Effector memory CD8-positive, alpha-beta T cell (primary cell): ENCODE results near the gene NELFB.
A peak's percentile ranks its signal among the peaks of the same experiment; 100 is the strongest.

ENCODE experiments used
- ATAC-seq: fragments of 150-1000 bp; cut with Tn5 transposase; replicated peaks from 2 replicates; pipeline ENCODE4 v1.10.0; 2021; ENCODE audit warnings: mild to moderate bottlenecking, moderate library complexity
- DNase-seq, 3 experiments: peaks; one replicate each; pipeline ENCODE4 v3.0.0; 2021
- H3K27ac Mint-ChIP-seq, 2 donors: one replicate each; pipeline ENCODE4 v1.8.0; 2022; ENCODE audit warnings: mild to moderate bottlenecking in 2 of 2, mixed read lengths in 2 of 2, moderate library complexity in 2 of 2
- H3K27me3 Mint-ChIP-seq, 2 donors: one replicate each; pipeline ENCODE4 v1.8.0; 2022; ENCODE audit warnings: mixed read lengths in 2 of 2
- H3K36me3 Mint-ChIP-seq: one replicate; pipeline ENCODE4 v1.8.0; 2022; ENCODE audit warnings: mild to moderate bottlenecking, moderate library complexity, mixed read lengths; ENCODE audit not compliant: insufficient read depth
- H3K4me1 Mint-ChIP-seq, 2 donors: one replicate each; pipeline ENCODE4 v1.8.0; 2022; ENCODE audit warnings: low read depth in 2 of 2, mixed read lengths in 2 of 2
- H3K4me3 Mint-ChIP-seq, 2 donors: one replicate each; pipeline ENCODE4 v1.8.0; 2022; ENCODE audit warnings: mild to moderate bottlenecking in 2 of 2, mixed read lengths in 2 of 2, moderate library complexity in 2 of 2
- H3K9me3 Mint-ChIP-seq, 2 donors: one replicate each; pipeline ENCODE4 v1.8.0; 2022; ENCODE audit warnings: mixed read lengths in 2 of 2

The NELFB gene

DNA sequence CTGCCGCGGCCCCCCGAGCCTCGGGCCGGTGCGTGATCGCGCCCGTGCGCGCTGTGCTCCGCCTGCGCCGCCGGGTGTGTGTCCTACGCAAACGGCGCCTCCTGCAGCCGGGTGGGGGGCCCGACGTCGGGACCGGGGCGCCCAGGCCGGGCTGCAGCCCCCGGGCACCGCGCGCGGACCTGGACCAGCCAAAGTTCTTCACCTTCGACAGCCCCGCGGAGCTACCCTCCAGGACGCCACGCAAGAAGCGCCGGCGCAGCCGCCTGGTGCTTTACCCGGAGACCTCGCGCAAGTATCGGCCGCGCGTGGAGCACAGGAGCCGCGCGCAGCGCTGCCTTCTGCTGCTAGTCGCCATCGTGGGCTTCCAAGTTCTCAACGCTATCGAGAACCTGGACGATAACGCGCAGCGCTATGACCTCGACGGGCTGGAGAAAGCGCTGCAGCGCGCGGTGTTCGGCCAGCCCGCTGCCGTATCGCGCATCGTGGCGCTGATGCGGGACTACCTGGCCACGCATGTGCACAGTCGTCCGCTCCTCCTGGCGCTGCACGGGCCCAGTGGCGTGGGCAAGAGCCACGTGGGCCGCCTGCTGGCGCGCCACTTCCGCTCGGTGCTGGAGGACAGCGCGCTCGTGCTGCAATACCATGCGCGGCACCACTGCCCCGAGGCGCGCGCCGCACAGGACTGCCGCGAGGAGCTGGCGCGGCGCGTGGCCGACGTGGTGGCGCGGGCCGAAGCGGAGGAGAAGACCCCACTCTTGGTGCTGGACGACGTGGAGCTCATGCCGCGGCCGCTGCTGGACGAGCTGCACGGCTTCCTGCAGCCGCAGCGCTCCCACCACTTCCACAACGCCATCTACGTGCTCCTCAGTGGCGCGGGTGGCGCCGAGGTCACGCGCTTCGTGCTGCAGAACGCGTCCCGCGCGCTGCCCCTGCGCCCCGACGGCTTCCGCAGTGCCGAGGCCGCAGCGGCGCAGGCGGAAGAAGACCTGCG is 23.9 kb downstream of the NELFB start:
- peak overlapping the region in 1 of 2 donors; percentile 8 for H3K4me3 Mint-ChIP-seq
- no peaks in the 10 kb centered on the region for H3K27me3 Mint-ChIP-seq
- DNase-seq, result no peak
- H3K9me3 Mint-ChIP-seq, result no peaks in the 10 kb centered on the region
- H3K4me1 Mint-ChIP-seq, result peaks cover 13 to 18% of the 10 kb centered on the region in 2 donors
- no peak for ATAC-seq
- H3K36me3 Mint-ChIP-seq, result peaks cover 3% of the 10 kb centered on the region
- H3K27ac Mint-ChIP-seq, result no peak overlapping the region

DNA sequence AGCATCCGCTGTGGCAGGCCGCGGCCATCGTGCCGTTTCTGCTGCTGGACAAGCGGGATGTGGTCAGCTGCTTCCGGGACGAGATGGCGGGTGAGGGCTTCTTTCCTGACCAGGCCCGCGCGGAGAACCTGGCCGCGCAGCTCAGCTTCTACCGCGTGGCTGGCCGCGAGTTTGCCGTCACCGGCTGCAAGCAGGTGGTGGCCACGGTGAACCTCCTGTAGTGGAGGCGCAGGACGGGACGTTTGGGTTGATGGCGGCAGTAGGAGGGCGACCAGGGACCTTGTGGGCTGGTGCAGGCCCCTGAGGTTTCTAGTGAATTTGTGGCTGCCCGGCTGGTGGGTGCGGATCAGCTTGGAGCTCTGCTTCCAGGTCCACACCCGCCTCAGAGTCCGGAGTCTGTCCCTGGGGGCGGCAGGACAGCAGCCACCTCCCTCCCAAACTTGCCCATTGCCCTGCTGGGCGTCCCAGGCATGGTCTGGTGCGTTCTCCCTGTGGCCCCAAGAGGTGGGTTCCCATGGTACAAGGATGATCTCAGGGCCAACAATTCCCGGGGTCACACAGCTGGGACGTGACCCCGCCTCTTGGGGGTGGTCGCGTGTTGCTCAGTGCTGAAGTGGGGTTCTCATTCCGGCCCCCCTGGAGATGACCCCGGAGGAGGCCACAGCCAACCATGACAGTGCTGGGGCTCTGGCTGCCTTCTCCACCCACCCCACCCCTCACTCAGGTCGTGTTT is 24.8 kb downstream of the NELFB start:
- Mint-ChIP-seq H3K27ac (no peak overlapping the region), H3K4me1 (peaks cover 13 to 18% of the 10 kb centered on the region in 2 donors), H3K36me3 (peaks cover 3% of the 10 kb centered on the region), H3K4me3 (no peak overlapping the region), H3K9me3 (no peaks in the 10 kb centered on the region), H3K27me3 (no peaks in the 10 kb centered on the region)
- DNase-seq (no peak), ATAC-seq (no peak)

DNA sequence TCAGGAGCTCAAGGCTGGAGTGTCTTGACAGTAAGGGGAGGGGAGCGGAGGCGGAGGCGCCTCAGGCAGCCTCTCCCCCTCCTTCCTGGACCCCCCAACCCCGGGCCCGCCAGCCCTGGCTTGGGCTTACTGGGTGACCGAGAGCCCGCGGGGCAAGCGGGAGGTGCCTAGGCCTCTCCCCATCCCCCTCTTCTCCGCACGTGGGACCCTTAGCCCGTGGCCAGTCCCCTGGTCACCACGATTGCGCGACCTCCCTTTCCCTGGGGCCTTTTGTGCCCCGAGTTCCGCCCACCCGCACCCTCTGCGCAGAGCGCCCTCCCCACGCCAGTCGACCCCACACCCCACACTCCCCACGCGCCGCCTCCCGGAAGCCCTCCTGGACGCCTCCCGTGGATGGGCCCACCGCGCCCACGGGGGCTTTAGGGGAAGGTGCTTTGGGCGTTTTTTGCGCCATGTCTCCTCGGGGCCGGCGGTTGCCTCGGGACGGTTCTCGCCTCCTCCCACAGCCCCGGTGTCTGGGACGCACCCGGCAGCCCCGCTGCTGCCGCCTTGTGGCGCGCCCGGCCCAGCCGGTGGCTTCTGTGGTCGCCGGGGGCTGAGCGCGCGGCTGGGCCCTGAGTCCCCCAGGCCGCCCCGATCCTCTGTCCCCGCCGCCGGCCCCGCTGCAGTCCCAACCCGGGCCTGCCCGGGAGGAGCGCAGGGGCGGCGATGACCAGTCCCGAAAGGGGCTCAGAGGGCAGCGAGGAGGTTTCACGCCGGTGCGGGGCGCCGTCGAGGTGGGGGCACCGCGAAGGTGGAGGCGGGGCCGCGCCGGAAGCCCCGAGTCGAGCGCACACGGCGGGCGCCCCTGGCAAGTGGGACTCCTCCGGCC is 25.6 kb downstream of the NELFB start:
- Mint-ChIP-seq H3K4me1 (peaks cover 7 to 15% of the 10 kb centered on the region in 2 donors), H3K36me3 (peaks cover 3% of the 10 kb centered on the region), H3K9me3 (no peaks in the 10 kb centered on the region), H3K27ac (no peak overlapping the region), H3K4me3 (no peak overlapping the region), H3K27me3 (no peaks in the 10 kb centered on the region)
- ATAC-seq (peak; percentile 51), DNase-seq (no peak)

DNA sequence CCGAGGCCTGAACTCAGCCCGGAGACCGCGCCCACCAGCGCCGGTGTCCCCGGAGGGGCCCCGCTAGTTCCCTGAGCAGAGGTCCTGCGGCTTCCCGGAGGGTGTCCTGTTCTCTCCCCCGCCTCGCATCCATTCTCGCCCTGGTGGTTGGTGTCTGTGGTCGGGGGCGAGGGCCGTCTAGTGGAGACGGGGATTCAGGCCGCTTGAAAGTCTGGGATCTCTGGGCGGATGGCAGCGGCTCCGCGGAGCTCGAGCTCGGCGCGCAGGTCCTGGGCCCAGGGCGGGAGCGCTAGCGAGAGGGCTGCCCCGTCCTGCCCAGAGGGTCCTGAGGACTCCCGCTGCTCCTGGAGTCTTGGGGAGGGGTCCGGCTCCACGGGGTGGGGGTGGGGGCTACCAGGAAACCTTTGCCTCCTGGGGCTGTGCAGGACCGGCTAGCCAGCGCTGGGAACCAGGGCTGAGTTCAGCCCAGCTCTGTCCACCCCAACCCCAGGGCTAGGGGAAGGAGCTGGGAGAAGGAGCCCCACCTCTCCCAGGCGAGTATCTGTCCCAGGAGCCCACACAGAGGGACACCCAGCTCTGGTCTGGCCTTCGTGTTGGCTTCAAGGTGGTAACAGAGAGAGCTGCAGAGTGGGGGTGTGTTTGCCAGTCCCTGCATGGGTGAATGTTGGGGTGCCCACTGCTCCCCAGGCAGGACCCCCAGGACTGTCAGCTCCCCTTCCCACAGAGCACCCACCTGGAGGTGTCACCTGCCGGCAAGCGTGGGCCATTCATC is 26.4 kb downstream of the NELFB start:
- Mint-ChIP-seq H3K36me3 (peaks cover 3% of the 10 kb centered on the region), H3K27ac (no peak overlapping the region), H3K9me3 (no peaks in the 10 kb centered on the region), H3K27me3 (no peaks in the 10 kb centered on the region), H3K4me1 (peaks cover 4 to 12% of the 10 kb centered on the region in 2 donors), H3K4me3 (no peak overlapping the region)
- DNase-seq, result no peak
- no peak for ATAC-seq

DNA sequence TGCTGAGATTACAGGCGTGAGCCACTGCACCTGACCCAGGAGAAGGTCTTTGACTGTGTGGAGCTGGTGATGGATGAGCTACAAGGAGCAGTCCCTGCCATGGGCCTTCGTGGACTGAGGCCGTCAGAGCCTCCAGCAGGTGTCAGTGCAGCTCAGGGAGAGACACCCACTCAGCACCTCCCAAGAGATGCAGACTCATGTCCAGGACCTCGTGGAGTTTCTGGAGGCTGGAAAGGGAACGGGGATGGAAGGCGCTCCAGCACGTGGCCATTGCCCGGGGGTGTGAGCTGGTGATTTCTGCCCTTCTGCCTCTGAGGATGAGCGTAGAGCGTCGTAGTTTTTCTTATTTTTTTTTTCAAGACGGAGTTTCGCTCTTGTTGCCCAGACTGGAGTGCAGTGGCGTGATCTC is 31.9 kb downstream of the NELFB start:
- no peak overlapping the region for H3K27ac Mint-ChIP-seq
- H3K4me3 Mint-ChIP-seq, result no peak overlapping the region
- no peaks in the 10 kb centered on the region for H3K9me3 Mint-ChIP-seq
- peaks cover 3% of the 10 kb centered on the region for H3K36me3 Mint-ChIP-seq
- peaks cover 0 to 5% of the 10 kb centered on the region in 2 donors for H3K27me3 Mint-ChIP-seq
- no peak for ATAC-seq
- H3K4me1 Mint-ChIP-seq, result peaks cover 0 to 1% of the 10 kb centered on the region in 2 donors
- no peak for DNase-seq

DNA sequence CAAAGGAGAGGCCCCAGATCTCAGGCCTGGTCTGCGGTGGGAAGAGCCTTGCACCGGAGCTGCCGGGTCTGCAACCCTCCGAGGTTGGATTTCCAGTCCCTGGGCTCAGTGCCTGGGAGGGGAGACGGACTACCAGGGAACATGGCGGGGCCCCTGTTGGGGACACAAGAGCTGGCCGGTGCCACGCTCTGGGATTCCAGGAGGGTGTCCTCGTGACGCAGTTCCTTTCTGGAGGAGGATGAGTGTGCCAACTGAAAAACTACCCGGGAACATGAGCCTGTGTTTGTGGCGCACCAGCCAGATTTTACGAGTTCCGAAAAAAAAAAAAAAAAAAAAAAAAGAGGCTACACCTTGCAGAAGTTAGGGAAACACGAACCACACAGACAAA is 38.0 kb downstream of the NELFB start:
- no peak overlapping the region for H3K4me3 Mint-ChIP-seq
- H3K4me1 Mint-ChIP-seq, result peaks cover 0 to 5% of the 10 kb centered on the region in 2 donors
- no peaks in the 10 kb centered on the region for H3K9me3 Mint-ChIP-seq
- ATAC-seq (no peak), DNase-seq (no peak)
- no peak overlapping the region for H3K27ac Mint-ChIP-seq
- peaks cover 24 to 43% of the 10 kb centered on the region in 2 donors for H3K27me3 Mint-ChIP-seq
- no peaks in the 10 kb centered on the region for H3K36me3 Mint-ChIP-seq

DNA sequence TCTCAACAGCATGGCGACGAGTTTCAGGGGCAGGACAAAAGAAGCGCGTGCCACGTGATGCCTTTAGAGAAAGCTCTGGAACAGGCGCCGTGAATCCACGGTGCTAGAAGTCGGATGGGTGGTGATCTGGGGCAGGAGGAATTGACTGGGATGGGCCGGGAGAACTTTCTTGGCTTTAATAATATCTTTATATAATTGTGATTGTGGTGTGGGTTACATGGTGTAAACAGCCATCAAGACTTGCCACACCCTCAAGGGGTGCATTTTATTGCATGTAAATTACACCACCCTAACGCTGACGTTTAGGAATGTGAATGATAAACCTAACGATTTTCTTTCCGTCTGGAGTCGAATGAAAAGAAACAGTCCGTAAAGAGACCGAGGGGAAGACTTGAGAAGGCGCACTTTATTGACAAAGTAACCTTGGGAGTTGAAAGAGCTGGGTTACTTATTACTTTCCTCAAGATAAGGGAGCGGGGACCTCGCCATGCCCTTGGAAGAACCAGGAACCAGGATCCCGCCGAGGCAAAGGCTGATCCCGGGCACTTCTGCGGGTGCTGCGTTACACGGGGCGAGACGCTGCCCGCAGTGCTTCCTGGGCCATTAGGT is 38.5 kb downstream of the NELFB start:
- Mint-ChIP-seq H3K9me3 (no peaks in the 10 kb centered on the region), H3K27me3 (peaks cover 24 to 48% of the 10 kb centered on the region in 2 donors), H3K36me3 (no peaks in the 10 kb centered on the region), H3K4me1 (peaks cover 0 to 5% of the 10 kb centered on the region in 2 donors), H3K27ac (no peak overlapping the region), H3K4me3 (peak overlapping the region in 1 of 2 donors; percentile 62)
- ATAC-seq (no peak), DNase-seq (no peak)

DNA sequence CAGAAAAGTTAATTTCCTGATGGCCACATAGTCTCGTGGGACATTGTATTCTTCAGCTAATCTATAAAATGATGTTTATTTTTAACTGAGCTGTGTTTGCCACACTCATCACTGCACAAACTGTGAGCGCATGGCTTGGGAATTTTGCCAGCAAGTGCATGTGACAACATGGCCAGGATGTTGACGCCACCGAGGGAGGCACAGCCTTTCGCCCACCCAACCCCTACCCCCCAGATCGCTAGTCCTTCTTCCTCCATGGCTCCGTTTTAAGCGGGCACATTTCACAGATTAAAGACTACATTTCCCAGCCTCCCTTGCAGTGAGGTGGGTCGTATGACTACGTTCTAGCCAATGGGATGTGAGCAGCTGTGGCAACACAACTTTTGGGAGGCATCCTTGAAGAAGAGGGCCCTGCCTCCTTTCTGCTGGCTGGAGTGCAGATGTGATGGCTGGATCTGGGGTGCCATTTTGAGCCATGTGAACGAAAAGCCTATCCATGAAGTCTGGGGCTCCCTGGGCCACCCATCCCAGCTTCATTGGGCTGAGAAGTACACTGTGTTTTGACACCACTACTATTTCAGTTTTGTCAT is 39.1 kb downstream of the NELFB start:
- Mint-ChIP-seq H3K36me3 (no peaks in the 10 kb centered on the region), H3K4me3 (peak overlapping the region in 1 of 2 donors; percentile 62), H3K4me1 (peaks cover 0 to 5% of the 10 kb centered on the region in 2 donors), H3K9me3 (no peaks in the 10 kb centered on the region), H3K27ac (no peak overlapping the region), H3K27me3 (peaks cover 24 to 54% of the 10 kb centered on the region in 2 donors)
- DNase-seq (no peak), ATAC-seq (peak; percentile 26)

DNA sequence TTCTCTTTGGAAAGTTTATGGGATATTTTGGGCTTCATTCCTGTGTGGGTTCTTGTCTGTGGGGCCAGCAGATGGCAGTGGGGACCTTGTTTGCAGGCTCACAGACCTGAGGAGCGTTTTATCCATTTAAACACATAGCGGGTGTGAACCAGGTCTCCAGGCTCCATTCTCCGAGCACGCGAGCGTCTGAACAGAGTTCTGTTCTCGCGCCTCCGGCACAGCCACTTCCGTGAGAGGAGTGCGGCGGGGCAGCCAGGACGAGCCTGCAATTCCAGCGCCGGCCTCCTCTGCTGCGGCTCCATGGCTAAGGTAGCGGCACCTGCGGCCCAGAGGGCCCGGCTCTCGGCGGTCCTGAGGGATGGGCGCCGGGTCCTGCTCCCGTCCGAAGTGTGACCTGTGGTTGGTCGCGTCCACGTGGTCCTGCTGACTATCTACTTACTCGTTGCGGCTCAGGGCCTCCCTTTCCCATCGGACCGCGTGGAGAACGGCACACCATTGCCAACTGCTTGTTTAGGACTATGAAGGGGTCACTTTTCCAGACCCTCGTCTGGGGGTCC is 39.6 kb downstream of the NELFB start:
- Mint-ChIP-seq H3K4me3 (peak overlapping the region in 1 of 2 donors; percentile 62), H3K27me3 (peaks cover 24 to 56% of the 10 kb centered on the region in 2 donors)

DNA sequence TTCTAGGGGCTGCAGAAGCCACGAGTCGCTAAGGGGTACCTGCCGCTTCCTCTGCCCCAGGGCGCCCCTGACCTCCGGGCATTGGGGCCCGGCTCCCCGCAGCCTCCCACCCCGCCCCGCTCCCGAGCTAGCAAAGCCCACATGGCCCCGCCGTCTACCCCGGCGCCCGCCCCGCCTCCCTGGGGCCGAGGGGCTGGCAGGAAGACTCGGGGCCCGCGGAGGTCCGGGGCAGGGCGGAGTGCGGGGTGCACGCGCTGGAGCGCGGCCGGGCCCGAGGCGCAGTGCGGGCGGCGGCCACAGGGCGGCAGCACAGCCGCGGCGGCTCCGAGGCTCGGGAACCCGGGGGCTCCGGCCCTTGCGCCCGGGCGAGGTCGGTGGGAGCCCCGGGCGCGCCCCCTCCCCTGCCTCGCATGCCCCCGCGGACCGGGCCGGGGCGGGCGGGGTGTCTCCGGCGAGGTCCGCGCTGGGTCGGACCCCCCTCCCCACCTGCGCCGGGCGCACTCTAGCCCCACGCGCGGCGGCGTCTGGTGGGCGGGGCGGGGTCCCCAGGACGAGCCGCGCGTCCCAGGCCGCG is 40.2 kb downstream of the NELFB start:
- ATAC-seq, result peak; percentile 90
- peaks cover 0 to 8% of the 10 kb centered on the region in 2 donors for H3K4me1 Mint-ChIP-seq
- no peaks in the 10 kb centered on the region for H3K9me3 Mint-ChIP-seq
- no peaks in the 10 kb centered on the region for H3K36me3 Mint-ChIP-seq
- peak; percentile 51 to 58 (median 52) for DNase-seq
- peaks cover 24 to 56% of the 10 kb centered on the region in 2 donors for H3K27me3 Mint-ChIP-seq
- no peak overlapping the region for H3K4me3 Mint-ChIP-seq
- H3K27ac Mint-ChIP-seq, result no peak overlapping the region

More for the DNA sequence above, 39.6 kb downstream of the NELFB start:
- H3K4me1 Mint-ChIP-seq, result peaks cover 0 to 5% of the 10 kb centered on the region in 2 donors
- no peaks in the 10 kb centered on the region for H3K9me3 Mint-ChIP-seq
- ATAC-seq (peak; percentile 16), DNase-seq (no peak)
- no peaks in the 10 kb centered on the region for H3K36me3 Mint-ChIP-seq
- no peak overlapping the region for H3K27ac Mint-ChIP-seq

DNA sequence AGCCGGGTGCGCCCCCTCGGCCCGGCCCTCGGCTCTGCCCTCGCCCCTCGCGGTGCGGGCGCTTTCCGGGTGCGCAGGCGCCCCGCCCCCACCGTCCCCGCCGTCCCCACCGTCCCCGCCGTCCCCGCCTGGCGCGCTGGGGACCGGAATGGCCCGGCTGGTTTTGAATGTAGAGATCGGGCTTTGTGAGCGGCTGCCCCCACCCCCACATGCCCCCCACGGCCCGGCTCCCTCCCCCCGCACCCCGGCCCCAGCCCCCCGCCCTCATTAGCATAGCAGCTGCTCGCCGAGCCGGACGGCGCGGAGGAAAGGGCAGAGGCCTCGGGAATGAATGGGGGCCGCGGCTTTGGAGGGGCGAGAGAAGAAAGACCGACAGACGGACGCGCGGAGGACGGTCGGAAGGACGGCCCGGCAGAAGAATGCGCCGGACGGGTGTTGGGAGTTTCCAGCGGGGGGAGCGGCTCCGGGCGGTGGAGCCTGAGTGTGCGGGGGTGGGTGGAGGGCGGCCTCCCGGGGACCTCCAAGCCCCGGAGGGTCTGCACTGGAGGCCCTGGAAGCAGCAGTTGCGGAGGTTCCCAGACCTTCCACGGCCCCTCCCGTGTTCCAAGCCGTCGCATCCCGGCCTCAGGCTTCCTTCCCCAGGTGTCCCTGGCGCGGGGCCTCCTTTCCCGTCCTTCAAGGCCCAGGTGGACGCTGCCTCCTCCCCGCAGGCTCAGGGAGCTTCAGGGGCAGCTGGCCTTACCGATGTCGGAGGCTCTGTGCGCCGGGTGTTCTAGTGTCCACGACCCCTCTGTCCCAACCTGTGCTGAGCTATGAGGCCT is 40.9 kb downstream of the NELFB start:
- DNase-seq (no peak), ATAC-seq (peak; percentile 18)
- Mint-ChIP-seq H3K27me3 (peaks cover 24 to 56% of the 10 kb centered on the region in 2 donors), H3K4me3 (peak overlapping the region; percentile 63 to 73), H3K36me3 (no peaks in the 10 kb centered on the region), H3K9me3 (no peaks in the 10 kb centered on the region), H3K4me1 (peaks cover 3 to 10% of the 10 kb centered on the region in 2 donors), H3K27ac (no peak overlapping the region)
